Naive B cell (primary cell): ENCODE measurements around the gene NXT1. TPM values are rescaled to one million over a fixed set of nuclear protein-coding genes. Genes with fewer than 3 reads are reported as not detected.
A peak's percentile ranks its signal among the peaks of the same experiment; 100 is the strongest.
"Not testable (repeated sequence)": the region's sequence is repeated elsewhere in the genome, so short reads cannot be mapped to it uniquely, and the experiment has no call there.

Source experiments
- ATAC-seq, 2 donors: fragments of 150-1000 bp; cut with Tn5 transposase; 2 replicates each; pipeline ENCODE4 v1.10.0; 2021; ENCODE audit warnings: low read depth in 2 of 2, mild to moderate bottlenecking in 2 of 2, moderate library complexity in 2 of 2
- DNase-seq: peaks from one replicate; pipeline ENCODE4 v3.0.0; 2022
- H3K27ac Mint-ChIP-seq, 6 donors: one replicate each; pipeline ENCODE4 v1.8.0; 2020 to 2022; ENCODE audit warnings: mild to moderate bottlenecking in 6 of 6, mixed read lengths in 6 of 6, moderate library complexity in 5 of 6, inconsistent platforms in 2 of 6
- H3K27me3 Mint-ChIP-seq, 3 donors: one replicate each; pipeline ENCODE4 v1.8.0; 2021 to 2022; ENCODE audit warnings: mixed read lengths in 3 of 3, mild to moderate bottlenecking in 1 of 3
- H3K36me3 Mint-ChIP-seq, 2 donors: one replicate each; pipeline ENCODE4 v1.8.0; 2020 to 2022; ENCODE audit warnings: mixed read lengths in 2 of 2, inconsistent platforms in 1 of 2, mild to moderate bottlenecking in 1 of 2
- H3K4me1 Mint-ChIP-seq, 3 donors: one replicate each; pipeline ENCODE4 v1.8.0; 2020 to 2022; ENCODE audit warnings: mixed read lengths in 3 of 3, inconsistent platforms in 1 of 3, mild to moderate bottlenecking in 1 of 3, moderate library complexity in 1 of 3
- H3K4me3 Mint-ChIP-seq, 8 donors: one replicate each; pipeline ENCODE4 v1.8.0; 2020 to 2022; ENCODE audit warnings: mild to moderate bottlenecking in 8 of 8, mixed read lengths in 8 of 8, moderate library complexity in 8 of 8, inconsistent platforms in 2 of 8
- H3K9me3 Mint-ChIP-seq, 7 donors: one replicate each; pipeline ENCODE4 v1.8.0; 2020 to 2022; ENCODE audit warnings: mixed read lengths in 7 of 7, mild to moderate bottlenecking in 5 of 7, inconsistent platforms in 2 of 7, moderate library complexity in 1 of 7
- polyA plus RNA-seq, 6 donors: library from polyadenylated mRNA; unstranded; fragments of 300-500 nt; fragmentation: Illumina TruSeq; gene quantifications; one replicate each; pipeline ENCODE4 v1.2.3, GENCODE V29; 2021; ENCODE audit warnings: low read depth in 6 of 6

Gene NXT1
- polyA plus RNA-seq, 6 donors from 2014 or later = 58.3 to 81.9 (median 65.7) TPM

- peaks cover 8 to 25% (median 20%) of the 10 kb centered on the region in 3 donors for H3K4me1 Mint-ChIP-seq
- H3K27me3 Mint-ChIP-seq = no peaks in the 10 kb centered on the region
- no peak overlapping the region for H3K27ac Mint-ChIP-seq
- H3K36me3 Mint-ChIP-seq = no peaks in the 10 kb centered on the region
- ATAC-seq (no peak), DNase-seq (no peak)
- no peak overlapping the region for H3K4me3 Mint-ChIP-seq
- H3K9me3 Mint-ChIP-seq = peaks cover 0 to 2% (median 0%) of the 10 kb centered on the region in 7 donors
These were observed 15.1 kb upstream of the NXT1 start for GRCh38 chr20:23335521-23335920.

- DNase-seq (no peak), ATAC-seq (no peak)
- no peak overlapping the region for H3K27ac Mint-ChIP-seq
- no peak overlapping the region for H3K4me3 Mint-ChIP-seq
- peaks cover 8 to 21% (median 16%) of the 10 kb centered on the region in 3 donors for H3K4me1 Mint-ChIP-seq
- H3K36me3 Mint-ChIP-seq = no peaks in the 10 kb centered on the region
- H3K27me3 Mint-ChIP-seq = no peaks in the 10 kb centered on the region
- H3K9me3 Mint-ChIP-seq = peaks cover 0 to 2% (median 0%) of the 10 kb centered on the region in 7 donors
These were observed 14.1 kb upstream of the NXT1 start for GRCh38 chr20:23336476-23336875.

GRCh38 chr20:23337312-23337711 is 13.3 kb upstream of the NXT1 start:
- H3K27ac Mint-ChIP-seq = peak overlapping the region in 2 of 6 donors; percentile 61 to 63
- DNase-seq = no peak

GRCh38 chr20:23339986-23340385 is 10.6 kb upstream of the NXT1 start:
- no peaks in the 10 kb centered on the region for H3K9me3 Mint-ChIP-seq
- H3K4me1 Mint-ChIP-seq = peaks cover 0 to under 1% (median 0%) of the 10 kb centered on the region in 3 donors
- no peak overlapping the region for H3K27ac Mint-ChIP-seq
- no peak for DNase-seq
- H3K27me3 Mint-ChIP-seq = no peaks in the 10 kb centered on the region
- H3K4me3 Mint-ChIP-seq = no peak overlapping the region
- no peaks in the 10 kb centered on the region for H3K36me3 Mint-ChIP-seq
- no peak for ATAC-seq

More at GRCh38 chr20:23337312-23337711, 13.3 kb upstream of the NXT1 start:
- peak overlapping the region in 1 of 8 donors; percentile 29 for H3K4me3 Mint-ChIP-seq
- H3K9me3 Mint-ChIP-seq = peaks cover 0 to 2% (median 0%) of the 10 kb centered on the region in 7 donors
- no peaks in the 10 kb centered on the region for H3K27me3 Mint-ChIP-seq
- peaks cover 2 to 12% (median 11%) of the 10 kb centered on the region in 3 donors for H3K4me1 Mint-ChIP-seq
- H3K36me3 Mint-ChIP-seq = no peaks in the 10 kb centered on the region
- no peak for ATAC-seq

GRCh38 chr20:23340524-23340923 is 10.1 kb upstream of the NXT1 start:
- Mint-ChIP-seq H3K27ac (peak overlapping the region in 1 of 6 donors; percentile 82), H3K4me1 (no peaks in the 10 kb centered on the region), H3K36me3 (no peaks in the 10 kb centered on the region), H3K27me3 (no peaks in the 10 kb centered on the region), H3K9me3 (no peaks in the 10 kb centered on the region), H3K4me3 (no peak overlapping the region)
- ATAC-seq = no peak
- DNase-seq = no peak

GRCh38 chr20:23341073-23341472 is 9.5 kb upstream of the NXT1 start:
- Mint-ChIP-seq H3K27ac (no peak overlapping the region), H3K4me1 (no peaks in the 10 kb centered on the region), H3K4me3 (no peak overlapping the region), H3K36me3 (no peaks in the 10 kb centered on the region), H3K27me3 (no peaks in the 10 kb centered on the region), H3K9me3 (no peaks in the 10 kb centered on the region)
- no peak for DNase-seq
- ATAC-seq = no peak

- Mint-ChIP-seq H3K4me1 (no peaks in the 10 kb centered on the region), H3K9me3 (no peaks in the 10 kb centered on the region), H3K36me3 (no peaks in the 10 kb centered on the region), H3K4me3 (no peak overlapping the region), H3K27me3 (no peaks in the 10 kb centered on the region), H3K27ac (peak overlapping the region in 2 of 6 donors; percentile 37 to 44)
- ATAC-seq = no peak
- DNase-seq = no peak
These were observed 7.0 kb upstream of the NXT1 start for GRCh38 chr20:23343590-23343989.

- Mint-ChIP-seq H3K9me3 (no peaks in the 10 kb centered on the region), H3K4me1 (peaks cover 2 to 3% (median 3%) of the 10 kb centered on the region in 3 donors), H3K27me3 (no peaks in the 10 kb centered on the region), H3K36me3 (no peaks in the 10 kb centered on the region), H3K27ac (peak overlapping the region in 1 of 6 donors; percentile 65), H3K4me3 (no peak overlapping the region)
- ATAC-seq = no peak
- no peak for DNase-seq
These were observed 6.3 kb upstream of the NXT1 start for GRCh38 chr20:23344336-23344735.

- no peak for DNase-seq
These were observed 4.6 kb upstream of the NXT1 start for GRCh38 chr20:23346002-23346401.

GRCh38 chr20:23347791-23348190 is 2.8 kb upstream of the NXT1 start:
- H3K27me3 Mint-ChIP-seq = no peaks in the 10 kb centered on the region
- no peak for DNase-seq
- peak overlapping the region in 4 of 8 donors; percentile 4 to 74 (median 44) for H3K4me3 Mint-ChIP-seq
- no peaks in the 10 kb centered on the region for H3K36me3 Mint-ChIP-seq
- peaks cover 16 to 23% (median 23%) of the 10 kb centered on the region in 3 donors for H3K4me1 Mint-ChIP-seq
- H3K9me3 Mint-ChIP-seq = no peaks in the 10 kb centered on the region
- ATAC-seq = no peak
- H3K27ac Mint-ChIP-seq = peak overlapping the region in 2 of 6 donors; percentile 41 to 100

More at GRCh38 chr20:23346002-23346401, 4.6 kb upstream of the NXT1 start:
- peaks cover 9 to 14% (median 10%) of the 10 kb centered on the region in 3 donors for H3K4me1 Mint-ChIP-seq
- no peak for ATAC-seq
- H3K9me3 Mint-ChIP-seq = no peaks in the 10 kb centered on the region
- no peak overlapping the region for H3K27ac Mint-ChIP-seq
- H3K4me3 Mint-ChIP-seq = peak overlapping the region in 1 of 8 donors; percentile 28
- no peaks in the 10 kb centered on the region for H3K36me3 Mint-ChIP-seq
- H3K27me3 Mint-ChIP-seq = no peaks in the 10 kb centered on the region

- not testable (repeated sequence) for DNase-seq, H3K27me3 Mint-ChIP-seq, H3K36me3 Mint-ChIP-seq, H3K9me3 Mint-ChIP-seq, ATAC-seq
- H3K27ac Mint-ChIP-seq = peak overlapping the region in 5 of 6 donors; percentile 63 to 100 (median 88)
- peak overlapping the region in 2 of 8 donors; percentile 44 to 90 for H3K4me3 Mint-ChIP-seq
- peaks cover 18 to 31% (median 27%) of the 10 kb centered on the region in 3 donors for H3K4me1 Mint-ChIP-seq
These were observed 2.1 kb upstream of the NXT1 start for GRCh38 chr20:23348510-23348909.

- Mint-ChIP-seq H3K27ac (peak overlapping the region; percentile 100), H3K27me3 (no peaks in the 10 kb centered on the region), H3K4me3 (peak overlapping the region; percentile 90 to 100 (median 99)), H3K9me3 (no peaks in the 10 kb centered on the region), H3K4me1 (peaks cover 18 to 37% (median 27%) of the 10 kb centered on the region in 3 donors), H3K36me3 (no peaks in the 10 kb centered on the region)
- no peak for DNase-seq
- ATAC-seq = peak; percentile 48 to 55
These were observed 1.0 kb upstream of the NXT1 start for GRCh38 chr20:23349338-23350195.

- DNase-seq = peak; percentile 67
- peak; percentile 37 to 38 for ATAC-seq
- peak overlapping the region; percentile 96 to 100 (median 100) for H3K27ac Mint-ChIP-seq
- H3K4me3 Mint-ChIP-seq = peak overlapping the region; percentile 90 to 100 (median 99)
- H3K27me3 Mint-ChIP-seq = no peaks in the 10 kb centered on the region
- no peaks in the 10 kb centered on the region for H3K36me3 Mint-ChIP-seq
- H3K4me1 Mint-ChIP-seq = peaks cover 18 to 39% (median 37%) of the 10 kb centered on the region in 3 donors
- no peaks in the 10 kb centered on the region for H3K9me3 Mint-ChIP-seq
These were observed 580 bp downstream of the NXT1 start for GRCh38 chr20:23350904-23351838.
